Stomach (tissue), 9 donors: ENCODE results near the gene PPIC. TPM values are rescaled to one million over a fixed set of nuclear protein-coding genes. Genes with fewer than 3 reads are reported as not detected.
A peak's percentile ranks its signal among the peaks of the same experiment; 100 is the strongest.

ENCODE experiments used
- DNase-seq, 2 donors: peaks; one replicate each; pipeline versions ENCODE4 v3.0.0 to v3.0.0-alpha.2; 2013 to 2019
- H3K27ac ChIP-seq, 5 donors: fragments of 200-600 bp in 4 of 5; sonication (generic) in 4 of 5; one replicate each; pipeline ENCODE4 v1.5.1; 2013 to 2019; ENCODE audit warnings: mild to moderate bottlenecking in 1 of 5, moderate library complexity in 1 of 5
- H3K27me3 ChIP-seq, 3 donors: fragments of 200-600 bp; sonication (generic); one replicate each; pipeline ENCODE4 v1.5.1; 2017 to 2019; ENCODE audit warnings: mixed run types in 1 of 3
- H3K36me3 ChIP-seq, 4 donors: fragments of 200-600 bp; sonication (generic); 1 replicate in 3 of 4; 2 replicates in 1 of 4; pipeline ENCODE4 v1.5.1; 2016 to 2019
- H3K4me1 ChIP-seq, 4 donors: fragments of 200-600 bp; sonication (generic); one replicate each; pipeline ENCODE4 v1.5.1; 2016 to 2019
- H3K4me3 ChIP-seq, 4 donors: fragments of 200-600 bp; sonication (generic) in 3 of 4; one replicate each; pipeline ENCODE4 v1.5.1; 2016 to 2019; ENCODE audit warnings: mild to moderate bottlenecking in 1 of 4
- H3K9me3 ChIP-seq, 4 donors: fragments of 200-600 bp; sonication (generic); one replicate each; pipeline ENCODE4 v1.5.1; 2016 to 2019
- CTCF ChIP-seq, 7 experiments: fragments of 450-650 bp in 4 of 7; fragments of 200-600 bp in 3 of 7; sonication (generic) in 3 of 7; IDR thresholded peaks; one replicate each; pipeline ENCODE4 v1.5.1; 2016 to 2019; ENCODE audit warnings: antibody characterized with exemption in 7 of 7, control low read depth in 2 of 7, mild to moderate bottlenecking in 1 of 7
- EP300 ChIP-seq: sonication (generic); formaldehyde crosslinking; IDR thresholded peaks from one replicate; pipeline ENCODE4 v1.6.1; 2017; ENCODE audit warnings: antibody characterized with exemption
- POLR2A ChIP-seq, 4 donors: fragments of 450-650 bp; IDR thresholded peaks; one replicate each; pipeline ENCODE4 v1.6.1; 2016; ENCODE audit warnings: antibody characterized with exemption in 4 of 4, control low read depth in 2 of 4, mild to moderate bottlenecking in 1 of 4, moderate library complexity in 1 of 4
- POLR2AphosphoS5 ChIP-seq, 3 donors: sonication (generic); formaldehyde crosslinking; IDR thresholded peaks; one replicate each; pipeline ENCODE4 v1.6.1; 2016; ENCODE audit warnings: antibody characterized with exemption in 3 of 3
- WGBS, 5 donors: extraction: QIAGEN DNeasy Blood & Tissue Kit in 3 of 5; methylation state at CpG; one replicate each; pipeline versions ENCODE4 v1.1.5 to v1.1.7; 2013 to 2018; 5-methylcytosine and 5-hydroxymethylcytosine counted together
- intact Hi-C: fragments of 100-400 bp; cut with DNase I; formaldehyde crosslinking; loops from one replicate; pipeline ENCODE4 v1.15.1; 2023; ENCODE audit warnings: low total_unique reads
- polyA plus RNA-seq, 3 donors: library from polyadenylated mRNA; stranded (reverse); fragments of 200-250 nt; gene quantifications; one replicate each; pipeline ENCODE4 v1.2.3, GENCODE V29; 2013
- total RNA-seq, 5 donors: library from RNA; depleted of rRNA; stranded (reverse); fragments of >200 nt; gene quantifications; one replicate each; pipeline versions ENCODE4 v1.1.0 to v1.2.3, GENCODE V29; 2014 to 2016
- donor health status: healthy with polysubstance abuse.
- donor health status: Bipolar disorder and iron deficiency.
- donor health status: healthy.

The PPIC gene
- total and polyA plus RNA-seq, 8 donors, result 6.9 to 57.5 (median 20.4) TPM

- TF ChIP-seq POLR2A (IDR thresholded peaks at IDR 0.05), result no peak
- TF ChIP-seq POLR2AphosphoS5 (IDR thresholded peaks at IDR 0.05), result no peak
- TF ChIP-seq EP300, result no peak
- TF ChIP-seq CTCF (IDR thresholded peaks at IDR 0.05), result no peak
- Histone ChIP-seq H3K4me3 (no peak overlapping the region), H3K36me3 (peaks cover 0 to 26% (median 20%) of the 10 kb centered on the region in 4 donors), H3K27me3 (no peaks in the 10 kb centered on the region), H3K9me3 (no peaks in the 10 kb centered on the region), H3K4me1 (no peaks in the 10 kb centered on the region), H3K27ac (no peak overlapping the region)
- WGBS, 5 donors, result 93 to 96% (median 94%) methylated on average over 6 of the region's 6 CpGs
- intact Hi-C loops, result no loop called here
- DNase-seq, result no peak
These were observed 28.8 kb downstream of the PPIC start for GRCh38 chr5:123007754-123008153.

GRCh38 chr5:123007182-123007581, 29.3 kb downstream of the PPIC start:
- Histone ChIP-seq H3K4me1 (no peaks in the 10 kb centered on the region), H3K9me3 (no peaks in the 10 kb centered on the region), H3K36me3 (peaks cover 0 to 29% (median 20%) of the 10 kb centered on the region in 4 donors), H3K4me3 (no peak overlapping the region), H3K27ac (no peak overlapping the region), H3K27me3 (no peaks in the 10 kb centered on the region)
- intact Hi-C loops, result no loop called here
- peak in 1 of 2 donors; percentile 8 for DNase-seq
- WGBS, 5 donors, result 90 to 98% (median 95%) methylated on average over 6 of the region's 6 CpGs
- TF ChIP-seq CTCF (IDR thresholded peaks at IDR 0.05) (no peak), POLR2AphosphoS5 (IDR thresholded peaks at IDR 0.05) (no peak), POLR2A (IDR thresholded peaks at IDR 0.05) (no peak), EP300 (no peak)

- H3K4me3 ChIP-seq, result no peak overlapping the region
- H3K4me1 ChIP-seq, result no peaks in the 10 kb centered on the region
- WGBS, 5 donors, result 83 to 91% (median 85%) methylated on average over 7 of the region's 7 CpGs
- intact Hi-C loops, result no loop called here
- no peaks in the 10 kb centered on the region for H3K27me3 ChIP-seq
- no peak overlapping the region for H3K27ac ChIP-seq
- no peaks in the 10 kb centered on the region for H3K9me3 ChIP-seq
- peaks cover 0 to 20% (median 11%) of the 10 kb centered on the region in 4 donors for H3K36me3 ChIP-seq
- no peak for DNase-seq
- TF ChIP-seq POLR2A (IDR thresholded peaks at IDR 0.05), result no peak
- no peak for TF ChIP-seq CTCF (IDR thresholded peaks at IDR 0.05)
These were observed 34.7 kb downstream of the PPIC start for GRCh38 chr5:123001808-123002207.

- no peaks in the 10 kb centered on the region for H3K4me1 ChIP-seq
- no peaks in the 10 kb centered on the region for H3K9me3 ChIP-seq
- peaks cover 0 to 20% (median 11%) of the 10 kb centered on the region in 4 donors for H3K36me3 ChIP-seq
- DNase-seq, result no peak
- no peaks in the 10 kb centered on the region for H3K27me3 ChIP-seq
- intact Hi-C loops, result no loop called here
- TF ChIP-seq POLR2A (IDR thresholded peaks at IDR 0.05) (no peak), POLR2AphosphoS5 (IDR thresholded peaks at IDR 0.05) (no peak), CTCF (IDR thresholded peaks at IDR 0.05) (no peak)
- 90 to 98% (median 96%) methylated on average over 1 of the region's 1 CpG for WGBS, 5 donors
- no peak overlapping the region for H3K4me3 ChIP-seq
- no peak overlapping the region for H3K27ac ChIP-seq
These were observed 35.8 kb downstream of the PPIC start for GRCh38 chr5:123000731-123001130.
